HG02840 (cell line): ENCODE data around the gene RNPS1.

Experiments used
- ATAC-seq: cut with Tn5 transposase; IDR thresholded peaks from one replicate; pipeline ENCODE4 v1.9.1; 2021; ENCODE audit warnings: mild to moderate bottlenecking, moderate library complexity, moderate number of reproducible peaks; ENCODE audit not compliant: unreplicated experiment, low FRiP score

Gene RNPS1

GRCh38 chr16:2204416-2205103 lies 63.4 kb downstream of the RNPS1 start:
- no peak for ATAC-seq
